ENCODE results near the gene LRP5. TPM values are rescaled to one million over a fixed set of nuclear protein-coding genes. Genes with fewer than 3 reads are reported as not detected.
"Not testable (repeated sequence)": the region's sequence is repeated elsewhere in the genome, so short reads cannot be mapped to it uniquely, and the experiment has no call there.

Gene LRP5
- total RNA-seq, 2 donors from 2014 or later, result 81.0 to 110 TPM

- H3K9ac ChIP-seq (ENCODE audit: low read depth in 2 of 2, low read length in 2 of 2), result no peak overlapping the region
Observed at GRCh38 chr11:68343761-68344256, 31.4 kb downstream of the LRP5 start.

GRCh38 chr11:68344821-68345220 is 32.4 kb downstream of the LRP5 start:
- DNase-seq; H3K27me3 ChIP-seq; H3K9me3 ChIP-seq; H3K36me3 ChIP-seq; H3K4me3 ChIP-seq; H3K9ac ChIP-seq (ENCODE audit: low read depth in 2 of 2, low read length in 2 of 2); H3K27ac ChIP-seq; intact Hi-C loops (cut with DNase I); H3K4me1 ChIP-seq: not testable (repeated sequence)

More at GRCh38 chr11:68343761-68344256, 31.4 kb downstream of the LRP5 start:
- Histone ChIP-seq H3K27me3 (no peaks in the 10 kb centered on the region), H3K36me3 (no peaks in the 10 kb centered on the region), H3K9me3 (no peaks in the 10 kb centered on the region), H3K4me1 (peaks cover 7% of the 10 kb centered on the region), H3K4me3 (no peak overlapping the region), H3K27ac (no peak overlapping the region)
- intact Hi-C loops (cut with DNase I), result no loop called here
- peak; percentile 77 for DNase-seq
- no peak for TF ChIP-seq CTCF (IDR thresholded peaks at IDR 0.05)

- no peak overlapping the region for H3K9ac ChIP-seq (ENCODE audit: low read depth in 2 of 2, low read length in 2 of 2)
- H3K4me1 ChIP-seq, result peaks cover 7% of the 10 kb centered on the region
- H3K9me3 ChIP-seq, result no peaks in the 10 kb centered on the region
- TF ChIP-seq CTCF (IDR thresholded peaks at IDR 0.05), result no peak
- H3K4me3 ChIP-seq, result no peak overlapping the region
- no peak overlapping the region for H3K27ac ChIP-seq
- no peaks in the 10 kb centered on the region for H3K27me3 ChIP-seq
- no peak for DNase-seq
- H3K36me3 ChIP-seq, result no peaks in the 10 kb centered on the region
- intact Hi-C loops (cut with DNase I), result no loop called here
Observed at GRCh38 chr11:68345776-68346461, 33.5 kb downstream of the LRP5 start.

GRCh38 chr11:68346462-68346790 is 34.0 kb downstream of the LRP5 start:
- intact Hi-C loops (cut with DNase I), result no loop called here
- Histone ChIP-seq H3K9me3 (no peaks in the 10 kb centered on the region), H3K9ac (ENCODE audit: low read depth in 2 of 2, low read length in 2 of 2) (no peak overlapping the region), H3K4me1 (peaks cover 7% of the 10 kb centered on the region), H3K4me3 (no peak overlapping the region), H3K27ac (no peak overlapping the region), H3K36me3 (no peaks in the 10 kb centered on the region), H3K27me3 (no peaks in the 10 kb centered on the region)
- no peak for TF ChIP-seq CTCF (IDR thresholded peaks at IDR 0.05)
- no peak for DNase-seq

GRCh38 chr11:68347345-68347744 is 35.0 kb downstream of the LRP5 start:
- Histone ChIP-seq H3K36me3 (no peaks in the 10 kb centered on the region), H3K9me3 (no peaks in the 10 kb centered on the region), H3K27ac (no peak overlapping the region), H3K4me1 (peaks cover 7% of the 10 kb centered on the region), H3K9ac (ENCODE audit: low read depth in 2 of 2, low read length in 2 of 2) (no peak overlapping the region), H3K4me3 (no peak overlapping the region), H3K27me3 (no peaks in the 10 kb centered on the region)
- DNase-seq, result no peak
- TF ChIP-seq CTCF (IDR thresholded peaks at IDR 0.05), result no peak
- intact Hi-C loops (cut with DNase I), result no loop called here

GRCh38 chr11:68347841-68348240 is 35.5 kb downstream of the LRP5 start:
- Histone ChIP-seq H3K36me3 (no peaks in the 10 kb centered on the region), H3K4me3 (no peak overlapping the region), H3K4me1 (peaks cover 7% of the 10 kb centered on the region), H3K27ac (no peak overlapping the region), H3K27me3 (no peaks in the 10 kb centered on the region), H3K9ac (ENCODE audit: low read depth in 2 of 2, low read length in 2 of 2) (no peak overlapping the region), H3K9me3 (no peaks in the 10 kb centered on the region)
- DNase-seq, result no peak
- no peak for TF ChIP-seq CTCF (IDR thresholded peaks at IDR 0.05)
- intact Hi-C loops (cut with DNase I), result no loop called here

Data from colonic mucosa (tissue), 4 donors.